WERI-Rb-1 (cell line): ENCODE measurements around the gene STRN3.

Experiments
- DNase-seq: peaks from one replicate; pipeline ENCODE4 v3.0.0-alpha.2; 2020
- H3K27ac ChIP-seq: fragments of 250-450 bp; sonication (Bioruptor Pico); 2 replicates; pipeline ENCODE4 v1.5.1; 2020; ENCODE audit warnings: mild to moderate bottlenecking, moderate library complexity
- H3K27me3 ChIP-seq: fragments of 250-450 bp; sonication (Bioruptor Pico); 2 replicates; pipeline ENCODE4 v1.5.1; 2021; ENCODE audit warnings: mild to moderate bottlenecking, low read depth, moderate library complexity; ENCODE audit not compliant: insufficient read depth, severe bottlenecking
- H3K36me3 ChIP-seq: fragments of 250-450 bp; sonication (Bioruptor Pico); 2 replicates; pipeline ENCODE4 v1.5.1; 2020; ENCODE audit warnings: mild to moderate bottlenecking, moderate library complexity
- H3K4me3 ChIP-seq: 2 replicates; pipeline ENCODE4 v1.5.1; 2011; ENCODE audit warnings: low read depth, mild to moderate bottlenecking, control low read depth, low read length
- H3K9me3 ChIP-seq: fragments of 250-450 bp; sonication (Bioruptor Pico); 2 replicates; pipeline ENCODE4 v1.5.1; 2021; ENCODE audit warnings: mild to moderate bottlenecking, moderate library complexity; ENCODE audit not compliant: severe bottlenecking
- CTCF ChIP-seq: IDR thresholded peaks from 2 replicates; pipeline ENCODE4 v1.5.1; 2011; ENCODE audit warnings: low read depth, mild to moderate bottlenecking, control low read depth, inconsistent platforms, low read length

Gene STRN3

GRCh38 chr14:31001339-31001658 is 24.9 kb downstream of the STRN3 start:
- Histone ChIP-seq H3K27me3 (no peaks in the 10 kb centered on the region), H3K4me3 (no peak overlapping the region), H3K9me3 (peaks cover 10% of the 10 kb centered on the region), H3K27ac (no peak overlapping the region), H3K36me3 (peaks cover 16% of the 10 kb centered on the region)
- no peak for TF ChIP-seq CTCF
- no peak for DNase-seq

- DNase-seq = no peak
- H3K36me3 ChIP-seq = peaks cover 16% of the 10 kb centered on the region
- no peak overlapping the region for H3K27ac ChIP-seq
- no peaks in the 10 kb centered on the region for H3K27me3 ChIP-seq
- peaks cover 10% of the 10 kb centered on the region for H3K9me3 ChIP-seq
- H3K4me3 ChIP-seq = no peak overlapping the region
- no peak for TF ChIP-seq CTCF
These were observed 25.4 kb downstream of the STRN3 start for GRCh38 chr14:31000629-31001338.

GRCh38 chr14:30999038-30999773 is 27.0 kb downstream of the STRN3 start:
- DNase-seq = no peak
- no peak for TF ChIP-seq CTCF
- no peak overlapping the region for H3K4me3 ChIP-seq
- no peaks in the 10 kb centered on the region for H3K27me3 ChIP-seq
- peaks cover 9% of the 10 kb centered on the region for H3K36me3 ChIP-seq
- H3K9me3 ChIP-seq = peaks cover 10% of the 10 kb centered on the region
- H3K27ac ChIP-seq = no peak overlapping the region

GRCh38 chr14:30998100-30998706 is 28.0 kb downstream of the STRN3 start:
- H3K27ac ChIP-seq = no peak overlapping the region
- DNase-seq = no peak
- no peaks in the 10 kb centered on the region for H3K27me3 ChIP-seq
- no peak overlapping the region for H3K4me3 ChIP-seq
- peaks cover 9% of the 10 kb centered on the region for H3K36me3 ChIP-seq
- TF ChIP-seq CTCF = no peak
- H3K9me3 ChIP-seq = peaks cover 10% of the 10 kb centered on the region

GRCh38 chr14:30996892-30997659 is 29.1 kb downstream of the STRN3 start:
- H3K9me3 ChIP-seq = peaks cover 10% of the 10 kb centered on the region
- DNase-seq = no peak
- H3K27me3 ChIP-seq = no peaks in the 10 kb centered on the region
- no peak for TF ChIP-seq CTCF
- H3K27ac ChIP-seq = no peak overlapping the region
- peaks cover 5% of the 10 kb centered on the region for H3K36me3 ChIP-seq
- no peak overlapping the region for H3K4me3 ChIP-seq
